Stimulated activated CD4-positive, alpha-beta T cell treated with anti-CD3 and anti-CD28 coated beads, Interleukin-4, amount 100 ng/mL, for 48 hours (primary cell): ENCODE data around the gene SPNS2.
A peak's percentile ranks its signal among the peaks of the same experiment; 100 is the strongest.

Experiments
- DNase-seq, 2 donors: peaks; one replicate each; pipeline ENCODE4 v3.0.0-alpha.2; 2020; ENCODE audit warnings: low read depth in 2 of 2

The SPNS2 gene

DNA sequence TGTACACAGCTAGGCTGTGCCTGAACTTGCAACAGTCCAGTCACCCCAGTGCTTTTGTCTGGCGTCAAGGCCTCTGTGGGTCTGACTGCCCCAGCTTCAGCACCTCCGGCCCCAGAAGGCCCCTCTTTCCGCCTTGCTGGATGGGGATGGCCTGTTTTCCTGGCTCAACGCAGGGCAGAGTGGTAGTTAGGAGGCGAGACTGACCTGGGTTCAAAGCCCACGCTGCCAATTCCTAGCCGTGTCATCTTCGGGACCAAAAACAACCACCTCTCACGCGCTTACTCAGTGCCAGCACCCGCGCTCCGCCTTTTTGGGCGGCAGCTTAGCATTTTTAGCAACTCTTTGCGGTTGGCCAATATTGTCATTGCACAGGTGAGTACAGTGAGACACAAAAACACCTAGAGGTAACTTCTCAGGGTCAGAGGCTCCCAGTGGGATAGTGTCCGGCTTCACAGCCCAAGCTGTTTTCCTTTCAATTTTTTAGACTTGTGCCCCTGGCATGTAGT, 51.9 kb downstream of the SPNS2 start:
- DNase-seq = no peak

- no peak for DNase-seq
These were observed 52.5 kb downstream of the SPNS2 start for GRCh38 chr17:4551141-4551540.

DNA sequence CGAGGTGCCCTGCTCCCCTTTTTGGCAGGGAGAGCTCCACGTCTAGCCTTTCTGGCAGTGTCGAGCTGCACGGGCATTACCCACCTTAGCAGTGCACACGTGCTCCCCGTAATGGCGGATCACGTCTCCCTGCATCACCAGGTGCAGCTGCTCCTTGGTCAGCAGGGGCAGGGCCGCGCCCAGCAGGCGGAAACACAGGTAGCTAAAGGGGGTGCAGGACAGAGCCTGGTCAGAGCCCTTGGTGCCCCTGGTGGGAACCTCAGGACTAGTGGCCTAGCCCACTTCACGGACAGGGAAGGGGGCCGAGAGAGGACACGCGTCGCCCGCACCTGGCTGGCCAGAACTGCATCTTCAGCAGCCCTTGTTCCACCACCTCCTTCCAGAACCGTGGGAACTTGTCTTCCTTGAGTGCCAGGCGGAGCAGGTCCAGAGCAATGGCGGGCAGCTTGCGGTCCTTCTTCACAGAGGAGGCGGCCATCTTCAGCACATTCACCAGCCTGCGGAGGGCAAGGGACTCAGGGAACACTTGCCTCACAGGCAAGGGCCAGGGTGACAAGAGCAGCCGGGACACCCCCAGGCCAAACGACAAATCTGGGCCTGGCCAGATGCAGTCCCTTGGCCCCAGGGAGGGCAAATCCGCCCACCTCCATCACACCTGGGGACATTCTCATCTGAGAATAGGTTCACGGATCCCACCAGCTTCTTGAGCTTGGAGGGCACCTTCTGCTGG, 53.3 kb downstream of the SPNS2 start:
- DNase-seq = no peak

DNA sequence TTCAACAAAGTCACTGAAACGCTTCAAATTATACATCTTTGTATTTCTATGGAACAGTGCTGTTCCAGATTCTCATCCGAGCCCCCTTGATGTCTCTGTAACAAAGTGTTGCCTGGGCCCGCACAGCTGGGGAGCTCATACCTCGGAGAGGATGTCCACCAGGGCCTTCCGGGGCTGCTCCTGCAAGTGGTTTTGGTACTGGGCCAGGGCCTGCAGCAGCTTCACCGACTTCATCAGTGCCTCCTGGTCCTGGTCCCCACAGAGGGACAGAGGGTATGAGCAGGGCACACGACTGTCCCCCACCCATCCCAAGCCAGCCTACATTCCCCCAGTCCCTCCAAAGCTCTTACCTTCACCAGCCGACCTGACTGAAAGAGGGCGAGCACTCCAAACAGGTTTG, 55.0 kb downstream of the SPNS2 start:
- no peak for DNase-seq

DNA sequence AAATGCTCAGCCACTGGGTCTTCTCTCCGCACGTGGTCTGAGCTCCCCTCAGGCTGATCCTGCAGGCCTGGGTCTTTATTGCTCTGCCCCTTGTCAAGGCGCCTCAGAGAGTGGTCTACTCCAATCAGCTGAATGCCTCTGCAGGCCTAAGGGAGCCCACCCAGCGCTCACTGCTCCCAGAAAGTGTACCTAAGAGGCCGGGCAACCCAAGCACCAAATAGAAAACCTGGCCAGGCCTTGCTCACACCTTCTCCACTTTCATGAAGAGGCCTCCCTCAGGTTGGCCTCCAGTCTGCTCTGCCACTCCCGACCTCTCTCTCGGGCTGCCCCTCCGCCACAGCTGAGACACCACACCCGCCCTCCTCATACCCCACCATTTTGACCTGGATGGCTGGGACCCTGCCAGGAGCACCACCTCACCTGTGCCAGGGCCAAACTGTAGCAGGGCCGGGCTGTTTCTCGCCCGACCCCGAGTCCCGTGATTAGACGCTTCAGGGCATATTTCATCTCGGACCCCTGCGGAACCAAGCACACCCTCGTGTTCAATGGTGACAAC, 55.8 kb downstream of the SPNS2 start:
- DNase-seq = no peak

DNA sequence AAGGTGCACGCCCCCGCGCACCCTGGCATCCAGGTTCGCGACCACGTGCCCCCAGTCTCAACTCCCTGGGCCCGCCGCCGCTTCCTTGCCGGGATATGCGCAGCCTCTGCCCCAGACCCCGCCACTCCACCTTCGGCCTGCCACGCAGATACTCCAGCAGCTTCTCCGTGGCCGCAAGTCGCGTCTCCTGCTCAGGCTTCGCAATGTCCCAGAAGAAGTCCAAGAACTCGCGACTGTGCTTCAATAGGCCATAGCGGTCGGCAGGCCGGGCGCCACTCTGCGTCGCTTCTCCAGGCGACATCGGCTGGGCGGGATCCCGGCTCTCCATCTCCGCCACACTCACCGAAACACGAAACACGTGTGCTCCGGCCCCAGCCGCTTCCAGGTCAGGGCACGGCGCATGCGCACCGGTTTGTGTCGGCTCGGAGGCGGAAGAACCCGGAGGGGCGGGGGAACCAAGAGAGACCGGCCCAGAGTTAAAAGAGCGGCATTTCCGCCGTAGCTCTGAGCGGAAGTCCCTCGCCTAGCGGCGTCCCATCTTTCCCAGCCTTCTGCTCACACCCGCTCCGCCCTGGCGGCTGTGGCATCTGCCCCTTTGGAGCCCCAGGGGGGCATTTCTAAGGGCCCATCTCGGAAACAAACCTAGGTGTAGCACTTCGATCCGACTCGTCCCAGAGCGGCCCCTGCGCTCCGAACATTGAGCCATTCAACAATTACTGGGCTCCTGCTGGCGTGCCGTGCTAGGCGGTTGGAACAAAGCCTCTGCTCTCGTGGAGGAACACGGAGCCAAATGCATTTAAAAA, 56.5 kb downstream of the SPNS2 start, which contains the start of gene MYBBP1A:
MYBBP1A (minus strand) TSS at position 388 of the 803 bp plus-strand sequence; CDS start at position 328, 60 bp downstream.
- peak; percentile 97 to 99 for DNase-seq

DNA sequence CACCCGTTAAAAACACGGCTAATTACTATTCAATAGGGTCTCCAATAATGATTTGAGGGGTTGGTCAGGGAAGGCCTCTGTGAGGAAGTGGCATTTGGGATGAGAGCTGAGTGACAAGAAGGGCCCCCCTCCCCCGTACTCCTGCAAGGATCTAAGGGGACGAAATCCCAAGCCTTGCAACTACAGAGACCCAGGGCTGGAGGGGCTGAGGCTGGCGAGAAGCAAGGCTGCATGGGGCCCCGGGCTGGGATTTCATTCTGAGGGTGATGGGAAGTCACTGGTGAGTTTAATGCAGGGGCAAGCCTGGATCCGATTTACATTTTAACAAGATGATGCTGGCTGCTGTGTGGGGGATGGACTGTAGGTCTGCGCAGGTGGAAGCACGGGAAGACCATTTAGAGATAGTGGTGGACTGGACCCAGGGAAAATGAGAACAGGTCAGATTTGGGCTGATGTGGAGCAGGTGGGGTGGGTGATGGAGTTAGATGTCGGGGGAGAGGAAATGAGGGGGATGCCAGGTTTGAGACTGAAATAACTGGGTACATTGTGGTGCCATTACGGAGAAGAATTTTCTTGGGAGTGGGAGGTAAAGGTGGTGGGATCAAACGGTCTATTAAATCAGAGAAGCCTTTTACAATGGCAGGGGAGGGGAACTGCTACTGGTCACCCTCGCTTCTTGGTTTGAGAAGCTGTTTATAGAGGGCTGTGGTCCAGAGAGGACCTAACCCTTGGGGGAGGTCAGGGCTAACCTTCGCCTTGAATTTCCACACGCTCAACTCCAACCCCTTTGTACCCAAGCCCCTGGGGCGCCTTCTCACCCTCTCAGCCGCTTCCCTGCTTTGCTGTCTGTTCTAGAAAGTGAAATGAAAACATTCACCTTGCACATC, 57.4 kb downstream of the SPNS2 start:
- DNase-seq = no peak

- DNase-seq = no peak
These were observed 58.3 kb downstream of the SPNS2 start for GRCh38 chr17:4556996-4557395.

DNA sequence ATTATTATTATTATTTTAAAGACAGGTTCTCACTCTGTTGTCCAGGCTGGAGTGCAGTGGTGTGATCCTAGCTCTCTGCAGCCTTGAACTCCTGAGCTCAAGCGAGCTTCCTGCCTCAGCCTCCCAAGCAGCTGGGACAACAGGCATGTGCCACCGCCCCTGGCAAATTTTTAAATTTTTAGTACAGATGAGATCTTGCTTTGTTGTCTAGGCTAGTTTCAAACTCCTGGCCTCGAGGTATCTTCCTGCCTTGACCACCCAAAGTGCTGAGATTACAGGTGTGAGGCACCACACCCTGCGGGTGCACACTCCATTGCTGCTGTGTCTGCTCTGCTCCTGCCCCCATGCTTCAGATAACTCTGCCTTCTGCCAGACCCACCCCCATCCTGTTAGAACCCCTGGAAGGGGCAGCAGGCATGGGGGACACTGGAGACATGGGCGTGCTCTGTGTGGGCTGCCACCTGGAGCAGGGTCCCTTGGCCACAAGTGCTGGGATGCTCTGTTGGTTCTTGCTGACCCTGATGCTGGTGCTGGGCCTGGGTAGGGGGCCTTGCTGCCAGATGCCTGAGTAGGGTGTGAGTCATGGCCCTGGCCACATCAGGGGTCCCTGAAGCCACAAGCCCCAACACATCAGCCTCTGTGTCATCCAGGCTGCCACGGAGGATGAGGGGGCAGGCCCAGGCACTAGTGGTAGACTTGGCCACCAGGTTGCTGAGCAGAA, 59.1 kb downstream of the SPNS2 start:
- DNase-seq = no peak

DNA sequence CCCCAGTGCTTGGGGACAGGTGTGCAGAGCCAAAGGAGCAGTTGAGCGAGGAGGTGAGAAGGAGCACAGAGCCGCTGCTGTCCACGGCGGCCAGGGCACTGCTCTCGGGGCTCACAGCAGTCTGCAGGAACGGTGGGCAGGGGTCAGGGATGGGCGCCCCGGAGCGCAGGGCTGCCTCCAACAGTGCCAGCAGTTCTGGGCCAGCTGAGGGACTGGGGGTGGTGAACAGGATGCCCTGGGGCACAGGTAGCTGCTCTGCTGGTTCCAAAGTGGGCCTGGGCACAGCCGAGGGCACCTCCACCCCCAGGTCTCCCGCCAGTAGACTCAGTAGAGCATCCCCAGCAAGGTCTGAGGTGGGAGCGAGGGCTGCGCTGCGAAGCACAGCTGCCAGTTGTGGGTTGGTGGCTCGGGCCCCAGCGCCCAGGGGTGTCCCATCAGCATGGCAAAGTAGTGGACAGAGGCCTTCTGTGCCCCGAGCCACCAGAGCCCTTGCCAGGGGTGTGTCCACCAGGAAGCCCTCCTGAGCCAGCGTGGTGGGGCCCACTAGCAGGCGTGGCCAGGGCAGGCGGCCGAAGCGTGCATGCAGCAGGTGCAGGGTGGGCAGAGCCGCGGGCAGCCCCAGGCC, 59.8 kb downstream of the SPNS2 start:
- no peak for DNase-seq

DNA sequence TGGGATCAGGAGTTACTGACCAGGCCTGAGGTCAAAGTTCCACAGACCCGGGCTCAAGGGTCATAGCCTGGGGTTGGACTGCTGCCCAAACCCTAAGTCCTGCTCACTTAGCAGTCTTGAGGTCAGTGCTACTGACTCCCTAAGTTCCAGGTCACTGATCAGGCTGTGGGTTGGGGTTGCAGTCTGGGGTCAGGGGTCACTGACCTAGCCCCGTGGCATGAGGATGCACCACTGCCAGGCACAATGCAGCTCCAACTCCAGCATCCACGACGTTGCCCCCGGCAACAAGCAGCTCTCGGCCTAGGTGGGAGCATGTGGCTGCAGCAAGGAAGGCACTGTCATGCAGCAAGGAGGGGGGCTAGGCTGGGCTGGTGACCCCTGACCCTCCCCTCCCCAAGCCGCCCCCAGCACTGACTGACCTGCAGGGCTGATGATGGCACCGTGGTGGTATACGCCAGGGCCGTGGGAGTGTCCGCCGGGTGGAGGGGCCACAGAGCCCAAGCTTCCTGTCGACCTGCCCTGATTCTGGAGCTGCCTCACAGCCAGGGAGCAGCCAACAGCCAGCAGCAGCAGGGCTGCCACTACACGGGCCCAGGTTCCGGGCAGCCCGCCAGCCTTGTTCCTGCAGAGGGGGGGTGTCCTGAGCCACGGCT, 60.6 kb downstream of the SPNS2 start:
- no peak for DNase-seq

DNA sequence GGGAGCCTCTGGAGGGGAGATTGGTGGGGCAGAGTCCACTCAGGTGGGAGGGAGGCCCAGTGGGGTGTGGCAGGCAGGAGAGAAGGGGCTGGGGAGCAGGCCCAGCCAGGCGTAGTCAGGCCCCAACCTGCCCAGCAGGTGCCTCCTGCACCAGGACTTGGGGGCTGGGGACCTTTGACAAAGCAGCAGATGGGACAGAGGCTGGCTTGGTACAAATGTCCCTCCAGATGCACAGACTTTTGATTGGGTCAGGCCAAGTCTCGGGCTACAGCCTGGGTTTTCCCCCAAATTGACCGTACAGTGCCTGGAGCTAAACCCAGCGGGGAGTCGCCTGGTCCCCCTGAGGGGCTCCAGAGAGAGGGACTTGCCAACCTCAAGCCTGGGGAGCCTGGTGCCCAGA, 61.3 kb downstream of the SPNS2 start:
- DNase-seq = no peak

DNA sequence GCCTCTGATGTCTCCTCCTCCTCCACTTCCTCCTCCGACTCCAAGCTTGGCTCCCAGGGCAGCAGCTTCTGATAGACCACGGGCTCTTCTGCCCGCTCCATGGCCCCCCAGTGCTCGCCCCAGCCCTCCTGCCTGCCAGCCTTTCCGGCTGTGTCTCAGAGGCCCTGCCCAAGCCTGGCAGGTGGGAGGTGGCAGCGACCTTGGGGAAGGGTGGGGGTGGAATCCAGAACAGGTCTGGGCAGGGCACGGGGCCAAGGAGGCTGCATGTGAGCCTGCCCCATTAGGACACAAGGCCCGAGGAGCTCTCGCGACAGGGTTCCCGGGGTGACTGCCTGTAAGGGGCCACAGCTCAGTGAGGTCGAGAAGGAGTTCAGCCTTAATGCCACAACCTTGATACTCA, 61.7 kb downstream of the SPNS2 start, which contains the start of gene GGT6:
GGT6 (minus strand) TSS at position 157 of the 400 bp plus-strand sequence; CDS start at position 101, 56 bp downstream.
- no peak for DNase-seq

DNA sequence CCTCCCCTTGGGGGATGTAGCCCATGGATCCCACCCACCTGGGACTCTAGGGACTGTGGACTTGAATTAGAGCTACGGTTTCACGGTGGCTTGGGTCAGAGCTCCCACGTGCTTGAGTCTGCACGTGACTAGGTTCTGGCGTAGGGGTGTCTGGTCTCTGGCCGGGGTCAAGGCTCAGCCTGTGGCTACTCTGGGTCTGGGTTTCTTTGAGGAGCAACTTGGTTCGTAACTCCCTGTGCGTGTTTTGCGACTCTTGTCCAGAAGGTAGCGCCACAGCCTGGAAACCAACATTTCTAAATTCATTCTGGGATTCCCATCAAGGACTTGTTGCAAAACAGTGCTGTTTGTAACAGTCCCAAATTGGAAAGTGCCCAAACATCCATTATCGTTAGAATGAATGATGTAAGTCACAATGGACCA, 62.2 kb downstream of the SPNS2 start:
- no peak for DNase-seq

GRCh38 chr17:4562015-4562969, 63.6 kb downstream of the SPNS2 start:
- DNase-seq = no peak

DNA sequence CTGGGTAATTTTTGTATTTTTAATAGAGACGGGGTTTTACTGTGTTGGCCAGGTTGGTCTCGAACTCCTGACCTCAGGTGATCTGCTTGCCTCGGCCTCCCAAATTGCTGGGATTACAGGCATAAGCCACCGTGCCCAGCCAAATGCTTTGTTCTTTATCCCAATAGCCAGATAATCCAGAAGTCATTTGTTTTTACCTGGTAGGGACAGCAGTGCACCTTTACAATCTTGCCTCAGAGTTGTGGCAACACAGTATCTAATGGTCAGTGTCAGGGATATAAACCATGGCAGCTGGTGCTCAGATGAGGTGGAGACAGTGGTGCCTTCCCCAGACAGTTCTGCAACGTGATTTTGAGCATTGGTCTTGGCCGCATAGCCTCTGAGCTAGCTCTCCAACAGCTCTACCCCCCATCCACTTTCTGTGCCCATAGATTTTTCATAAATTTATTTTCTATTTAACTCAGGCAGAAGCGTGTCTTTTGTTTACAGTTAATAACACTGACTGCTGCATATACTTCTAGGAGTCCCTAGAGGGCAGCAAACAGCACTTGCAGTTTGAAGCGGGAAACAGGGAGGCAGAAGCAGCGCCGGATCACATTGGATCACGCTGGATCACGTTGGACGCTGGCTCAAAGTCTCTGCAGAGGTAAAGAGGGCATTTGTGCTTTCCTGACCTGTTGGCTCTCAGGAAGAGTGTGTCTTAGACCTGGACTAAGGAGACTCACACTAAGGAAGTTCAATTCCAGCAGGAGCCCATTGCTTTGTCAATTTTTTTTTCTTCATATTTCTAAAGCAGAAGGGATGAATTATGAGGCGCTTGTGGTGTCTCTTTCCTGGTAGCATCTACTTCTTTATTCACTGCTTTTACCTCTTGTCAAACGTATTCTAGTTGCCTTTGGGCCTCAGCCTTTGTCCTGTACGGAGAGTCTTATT, 66.8 kb downstream of the SPNS2 start:
- DNase-seq = peak; percentile 40 to 49

DNA sequence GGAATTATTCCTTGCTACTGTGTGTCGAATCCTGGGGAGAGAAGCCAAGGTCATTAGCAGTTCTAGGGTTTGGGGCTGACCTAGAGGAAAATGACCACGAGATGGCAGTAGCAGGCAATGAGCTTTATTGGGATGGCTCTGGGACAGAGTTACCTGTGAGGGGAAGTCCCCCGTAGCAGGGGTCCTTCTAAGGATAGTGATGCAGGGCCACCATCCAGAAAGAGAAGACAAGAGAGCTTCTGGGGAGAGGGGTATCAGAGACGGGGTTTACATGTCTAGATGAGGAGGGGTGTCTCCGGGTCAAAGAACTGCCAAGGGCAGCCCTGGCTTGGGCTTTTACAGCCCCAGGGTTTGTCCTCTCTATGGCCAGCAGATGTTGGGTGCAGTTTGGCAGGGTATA, 68.1 kb downstream of the SPNS2 start:
- peak; percentile 39 to 44 for DNase-seq
